Measurements from ENCODE around the gene TM4SF20.

GRCh38 chr2:227389231-227389630, 10.1 kb upstream of the TM4SF20 start:
- TF ChIP-seq ZNF274 (IDR thresholded peaks at IDR 0.05; ENCODE audit: low read depth, low read length), result no peak
- no peak for TF ChIP-seq YY1 (IDR thresholded peaks at IDR 0.05; ENCODE audit: insufficient read depth, insufficient read length)
